Keratinocyte (primary cell): Measurements from ENCODE around the gene ACADL.

Experiments
- CTCF ChIP-seq, 3 experiments: IDR thresholded peaks in 1 of 3; conservative IDR thresholded peaks in 1 of 3; optimal IDR thresholded peaks in 1 of 3; 2 replicates in 2 of 3; 3 replicates in 1 of 3; pipeline versions ENCODE3 to v1.5.1; 2011; ENCODE audit warnings: low read length in 3 of 3, mild to moderate bottlenecking in 3 of 3, moderate library complexity in 2 of 3, control low read depth in 1 of 3, inconsistent platforms in 1 of 3; ENCODE audit not compliant: insufficient read depth in 2 of 3; ENCODE audit errors: extremely low read depth in 1 of 3
- EZH2 ChIP-seq: IDR thresholded peaks from one replicate; pipeline ENCODE4 v1.6.1; 2012; ENCODE audit warnings: inconsistent platforms, mild to moderate bottlenecking, low read length, moderate library complexity

GRCh38 chr2:210179351-210179990 is 45.8 kb downstream of the ACADL start:
- TF ChIP-seq CTCF (optimal IDR thresholded peaks at IDR 0.05 in 1 of 3, IDR thresholded peaks at IDR 0.05 in 1 of 3, conservative IDR thresholded peaks at IDR 0.05 in 1 of 3; ENCODE audit: extremely low read depth in 1 of 3, insufficient read depth in 2 of 3, low read length in 3 of 3): no peak
- TF ChIP-seq EZH2: no peak
